ENCODE measurements around the gene LDAH.

DNA sequence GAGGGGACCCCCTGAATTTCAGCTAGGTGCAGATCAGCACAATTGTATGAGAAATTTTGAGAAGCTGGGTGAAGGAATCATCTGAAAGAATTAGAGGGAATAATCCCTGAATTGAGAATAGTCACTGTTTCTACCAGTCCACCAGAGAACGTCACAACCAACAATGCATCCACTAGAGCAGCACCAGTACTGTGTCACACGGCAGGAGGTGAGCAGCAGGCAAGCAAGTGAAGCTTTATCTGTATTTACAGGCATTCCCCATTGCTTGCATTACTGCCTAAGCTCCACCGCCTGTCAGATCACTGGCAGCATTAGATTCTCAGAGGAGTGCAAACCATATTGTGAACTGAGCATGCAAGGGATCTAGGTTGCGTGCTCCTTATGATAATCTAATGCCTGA, 115.3 kb downstream of the LDAH start:
- TF ChIP-seq, protein P1, sequence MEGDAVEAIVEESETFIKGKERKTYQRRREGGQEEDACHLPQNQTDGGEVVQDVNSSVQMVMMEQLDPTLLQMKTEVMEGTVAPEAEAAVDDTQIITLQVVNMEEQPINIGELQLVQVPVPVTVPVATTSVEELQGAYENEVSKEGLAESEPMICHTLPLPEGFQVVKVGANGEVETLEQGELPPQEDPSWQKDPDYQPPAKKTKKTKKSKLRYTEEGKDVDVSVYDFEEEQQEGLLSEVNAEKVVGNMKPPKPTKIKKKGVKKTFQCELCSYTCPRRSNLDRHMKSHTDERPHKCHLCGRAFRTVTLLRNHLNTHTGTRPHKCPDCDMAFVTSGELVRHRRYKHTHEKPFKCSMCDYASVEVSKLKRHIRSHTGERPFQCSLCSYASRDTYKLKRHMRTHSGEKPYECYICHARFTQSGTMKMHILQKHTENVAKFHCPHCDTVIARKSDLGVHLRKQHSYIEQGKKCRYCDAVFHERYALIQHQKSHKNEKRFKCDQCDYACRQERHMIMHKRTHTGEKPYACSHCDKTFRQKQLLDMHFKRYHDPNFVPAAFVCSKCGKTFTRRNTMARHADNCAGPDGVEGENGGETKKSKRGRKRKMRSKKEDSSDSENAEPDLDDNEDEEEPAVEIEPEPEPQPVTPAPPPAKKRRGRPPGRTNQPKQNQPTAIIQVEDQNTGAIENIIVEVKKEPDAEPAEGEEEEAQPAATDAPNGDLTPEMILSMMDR (IDR thresholded peaks at IDR 0.05), result no peak
- TF ChIP-seq ZFX (IDR thresholded peaks at IDR 0.05; ENCODE audit: borderline replicate concordance), result no peak
